LNCAP (cell line): ENCODE data around the gene ARHGEF37.

Experiments used
- CTCF ChIP-seq: fragments of 450-650 bp; IDR thresholded peaks from 2 replicates; pipeline ENCODE4 v1.5.1; 2017; ENCODE audit warnings: mild to moderate bottlenecking

ARHGEF37 gene

GRCh38 chr5:149628221-149628620 is 46.9 kb downstream of the ARHGEF37 start:
- no peak for TF ChIP-seq CTCF

GRCh38 chr5:149628846-149629388 is 47.6 kb downstream of the ARHGEF37 start:
- TF ChIP-seq CTCF: no peak

- TF ChIP-seq CTCF: no peak
These were observed 48.1 kb downstream of the ARHGEF37 start for GRCh38 chr5:149629421-149629820.

GRCh38 chr5:149630337-149630736 is 49.0 kb downstream of the ARHGEF37 start:
- TF ChIP-seq CTCF: no peak

- no peak for TF ChIP-seq CTCF
These were observed 50.2 kb downstream of the ARHGEF37 start for GRCh38 chr5:149631506-149631905.

GRCh38 chr5:149632311-149633251 is 51.3 kb downstream of the ARHGEF37 start:
- no peak for TF ChIP-seq CTCF

- no peak for TF ChIP-seq CTCF
These were observed 52.4 kb downstream of the ARHGEF37 start for GRCh38 chr5:149633476-149634350.
